PFSK-1 (cell line): ENCODE data around the gene ZNF581.

ENCODE experiments used
- FOXP2 ChIP-seq: optimal IDR thresholded peaks from 2 replicates; pipeline ENCODE3; 2011; ENCODE audit warnings: borderline replicate concordance, control low read depth, inconsistent platforms; ENCODE audit not compliant: insufficient read depth; ENCODE audit errors: extremely low read length, extremely low read depth
- POLR2AphosphoS5 ChIP-seq: IDR thresholded peaks from 2 replicates; pipeline ENCODE4 v1.6.1; 2012; ENCODE audit warnings: low read depth, mild to moderate bottlenecking, control low read depth, low read length, moderate library complexity
- REST ChIP-seq, 2 experiments: IDR thresholded peaks; 2 replicates each; pipeline versions ENCODE4 v1.6.1 to v1.8.0; 2011 to 2012; ENCODE audit warnings: low read depth in 2 of 2, low read length in 2 of 2, control low read depth in 1 of 2, inconsistent platforms in 1 of 2, mild to moderate bottlenecking in 1 of 2, moderate library complexity in 1 of 2; ENCODE audit not compliant: insufficient read depth in 1 of 2
- SIN3A ChIP-seq: IDR thresholded peaks from 2 replicates; pipeline ENCODE4 v1.6.1; 2012; ENCODE audit warnings: mild to moderate bottlenecking, low read length, moderate library complexity, borderline replicate concordance; ENCODE audit not compliant: insufficient read depth
- TAF1 ChIP-seq: IDR thresholded peaks from 2 replicates; pipeline ENCODE4 v1.6.1; 2012; ENCODE audit warnings: low read length, control low read depth, borderline replicate concordance; ENCODE audit not compliant: insufficient read depth

Gene ZNF581

GRCh38 chr19:55603115-55603514 lies 40.3 kb upstream of the ZNF581 start:
- TF ChIP-seq FOXP2 (no peak), TAF1 (no peak), POLR2AphosphoS5 (no peak), REST (IDR thresholded peaks at IDR 0.05; ENCODE audit: insufficient read depth in 1 of 2, low read depth in 2 of 2, low read length in 2 of 2) (no peak), SIN3A (no peak)

GRCh38 chr19:55603581-55604292 lies 39.7 kb upstream of the ZNF581 start:
- TF ChIP-seq SIN3A (no peak), POLR2AphosphoS5 (no peak), REST (IDR thresholded peaks at IDR 0.05; ENCODE audit: insufficient read depth in 1 of 2, low read depth in 2 of 2, low read length in 2 of 2) (no peak), FOXP2 (no peak), TAF1 (no peak)

GRCh38 chr19:55605207-55605636 lies 38.2 kb upstream of the ZNF581 start:
- TF ChIP-seq FOXP2 = peak; percentile 6
- no peak for TF ChIP-seq REST (IDR thresholded peaks at IDR 0.05; ENCODE audit: insufficient read depth in 1 of 2, low read depth in 2 of 2, low read length in 2 of 2)

- no peak for TF ChIP-seq REST (IDR thresholded peaks at IDR 0.05; ENCODE audit: insufficient read depth in 1 of 2, low read depth in 2 of 2, low read length in 2 of 2)
Observed at GRCh38 chr19:55605637-55606470, 37.6 kb upstream of the ZNF581 start, which contains the start of gene ZNF865. ZNF865 (plus strand) TSS chr19:55605647; CDS start chr19:55613619, 7,972 bp downstream.

GRCh38 chr19:55606471-55606787 lies 37.0 kb upstream of the ZNF581 start:
- TF ChIP-seq TAF1 (no peak), REST (IDR thresholded peaks at IDR 0.05; ENCODE audit: insufficient read depth in 1 of 2, low read depth in 2 of 2, low read length in 2 of 2) (no peak), POLR2AphosphoS5 (no peak), FOXP2 (no peak)
